Measurements from ENCODE around the gene MYL11. TPM values are rescaled to one million over a fixed set of nuclear protein-coding genes. Genes with fewer than 3 reads are reported as not detected.

Gene MYL11
- polyA plus RNA-seq, 1 donor from 2014 or later = not detected

- peak overlapping the region; percentile 59 for H3K27ac ChIP-seq (ENCODE audit: low read length)
- H3K4me2 ChIP-seq (ENCODE audit: low read length) = peak overlapping the region; percentile 10
- peak overlapping the region; percentile 63 for H3K9ac ChIP-seq (ENCODE audit: low read length)
- peaks cover 2% of the 10 kb centered on the region for H3F3A ChIP-seq (ENCODE audit: insufficient read depth, low read length, poor library complexity, severe bottlenecking)
- H3K4me3 ChIP-seq (ENCODE audit: low read length) = peak overlapping the region; percentile 71
- H3K36me3 ChIP-seq (ENCODE audit: insufficient read depth, low read length) = no peaks in the 10 kb centered on the region
- no peaks in the 10 kb centered on the region for H3K79me2 ChIP-seq (replicated peaks; ENCODE audit: insufficient read depth, low read length)
- H3K9me3 ChIP-seq (ENCODE audit: low read length) = no peaks in the 10 kb centered on the region
- peak overlapping the region; percentile 45 for H2AFZ ChIP-seq (ENCODE audit: low read depth, low read length)
- TF ChIP-seq POLR2AphosphoS5 (IDR thresholded peaks at IDR 0.05) (no peak), MXI1 (conservative IDR thresholded peaks at IDR 0.05; ENCODE audit: poor library complexity, severe bottlenecking) (no peak), TAF1 (IDR thresholded peaks at IDR 0.05; ENCODE audit: low read depth) (no peak)
- TF ChIP-seq, protein P1, sequence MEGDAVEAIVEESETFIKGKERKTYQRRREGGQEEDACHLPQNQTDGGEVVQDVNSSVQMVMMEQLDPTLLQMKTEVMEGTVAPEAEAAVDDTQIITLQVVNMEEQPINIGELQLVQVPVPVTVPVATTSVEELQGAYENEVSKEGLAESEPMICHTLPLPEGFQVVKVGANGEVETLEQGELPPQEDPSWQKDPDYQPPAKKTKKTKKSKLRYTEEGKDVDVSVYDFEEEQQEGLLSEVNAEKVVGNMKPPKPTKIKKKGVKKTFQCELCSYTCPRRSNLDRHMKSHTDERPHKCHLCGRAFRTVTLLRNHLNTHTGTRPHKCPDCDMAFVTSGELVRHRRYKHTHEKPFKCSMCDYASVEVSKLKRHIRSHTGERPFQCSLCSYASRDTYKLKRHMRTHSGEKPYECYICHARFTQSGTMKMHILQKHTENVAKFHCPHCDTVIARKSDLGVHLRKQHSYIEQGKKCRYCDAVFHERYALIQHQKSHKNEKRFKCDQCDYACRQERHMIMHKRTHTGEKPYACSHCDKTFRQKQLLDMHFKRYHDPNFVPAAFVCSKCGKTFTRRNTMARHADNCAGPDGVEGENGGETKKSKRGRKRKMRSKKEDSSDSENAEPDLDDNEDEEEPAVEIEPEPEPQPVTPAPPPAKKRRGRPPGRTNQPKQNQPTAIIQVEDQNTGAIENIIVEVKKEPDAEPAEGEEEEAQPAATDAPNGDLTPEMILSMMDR (IDR thresholded peaks at IDR 0.05; ENCODE audit: poor library complexity, severe bottlenecking) = no peak
- no peaks in the 10 kb centered on the region for H4K20me1 ChIP-seq (ENCODE audit: insufficient read depth)
- no peaks in the 10 kb centered on the region for H3K9me2 ChIP-seq (ENCODE audit: insufficient read depth, low read length)
- no peaks in the 10 kb centered on the region for H3K27me3 ChIP-seq (ENCODE audit: insufficient read depth, low read depth, low read length)
Measured at GRCh38 chr16:30418350-30419181, 44.0 kb downstream of the MYL11 start.

- Histone ChIP-seq H3K4me2 (ENCODE audit: low read length) (no peak overlapping the region), H2AFZ (ENCODE audit: low read depth, low read length) (no peak overlapping the region), H3K4me3 (ENCODE audit: low read length) (no peak overlapping the region), H3K36me3 (ENCODE audit: insufficient read depth, low read length) (no peaks in the 10 kb centered on the region), H3F3A (ENCODE audit: insufficient read depth, low read length, poor library complexity, severe bottlenecking) (peaks cover 2% of the 10 kb centered on the region), H3K9me2 (ENCODE audit: insufficient read depth, low read length) (no peaks in the 10 kb centered on the region), H3K79me2 (replicated peaks; ENCODE audit: insufficient read depth, low read length) (no peaks in the 10 kb centered on the region), H3K27ac (ENCODE audit: low read length) (no peak overlapping the region), H3K27me3 (ENCODE audit: insufficient read depth, low read depth, low read length) (no peaks in the 10 kb centered on the region), H4K20me1 (ENCODE audit: insufficient read depth) (no peaks in the 10 kb centered on the region), H3K9me3 (ENCODE audit: low read length) (no peaks in the 10 kb centered on the region), H3K9ac (ENCODE audit: low read length) (no peak overlapping the region)
- TF ChIP-seq, protein P2, sequence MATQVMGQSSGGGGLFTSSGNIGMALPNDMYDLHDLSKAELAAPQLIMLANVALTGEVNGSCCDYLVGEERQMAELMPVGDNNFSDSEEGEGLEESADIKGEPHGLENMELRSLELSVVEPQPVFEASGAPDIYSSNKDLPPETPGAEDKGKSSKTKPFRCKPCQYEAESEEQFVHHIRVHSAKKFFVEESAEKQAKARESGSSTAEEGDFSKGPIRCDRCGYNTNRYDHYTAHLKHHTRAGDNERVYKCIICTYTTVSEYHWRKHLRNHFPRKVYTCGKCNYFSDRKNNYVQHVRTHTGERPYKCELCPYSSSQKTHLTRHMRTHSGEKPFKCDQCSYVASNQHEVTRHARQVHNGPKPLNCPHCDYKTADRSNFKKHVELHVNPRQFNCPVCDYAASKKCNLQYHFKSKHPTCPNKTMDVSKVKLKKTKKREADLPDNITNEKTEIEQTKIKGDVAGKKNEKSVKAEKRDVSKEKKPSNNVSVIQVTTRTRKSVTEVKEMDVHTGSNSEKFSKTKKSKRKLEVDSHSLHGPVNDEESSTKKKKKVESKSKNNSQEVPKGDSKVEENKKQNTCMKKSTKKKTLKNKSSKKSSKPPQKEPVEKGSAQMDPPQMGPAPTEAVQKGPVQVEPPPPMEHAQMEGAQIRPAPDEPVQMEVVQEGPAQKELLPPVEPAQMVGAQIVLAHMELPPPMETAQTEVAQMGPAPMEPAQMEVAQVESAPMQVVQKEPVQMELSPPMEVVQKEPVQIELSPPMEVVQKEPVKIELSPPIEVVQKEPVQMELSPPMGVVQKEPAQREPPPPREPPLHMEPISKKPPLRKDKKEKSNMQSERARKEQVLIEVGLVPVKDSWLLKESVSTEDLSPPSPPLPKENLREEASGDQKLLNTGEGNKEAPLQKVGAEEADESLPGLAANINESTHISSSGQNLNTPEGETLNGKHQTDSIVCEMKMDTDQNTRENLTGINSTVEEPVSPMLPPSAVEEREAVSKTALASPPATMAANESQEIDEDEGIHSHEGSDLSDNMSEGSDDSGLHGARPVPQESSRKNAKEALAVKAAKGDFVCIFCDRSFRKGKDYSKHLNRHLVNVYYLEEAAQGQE (IDR thresholded peaks at IDR 0.05; ENCODE audit: borderline replicate concordance) = no peak
- no peak for TF ChIP-seq EZH2 (IDR thresholded peaks at IDR 0.05; ENCODE audit: borderline replicate concordance, insufficient read depth, low read length, poor library complexity, severe bottlenecking)
- TF ChIP-seq RAD21 (conservative IDR thresholded peaks at IDR 0.05) = no peak
- TF ChIP-seq POLR2AphosphoS5 (IDR thresholded peaks at IDR 0.05) = no peak
- TF ChIP-seq TAF1 (IDR thresholded peaks at IDR 0.05; ENCODE audit: low read depth) = no peak
- TF ChIP-seq, protein P1 (IDR thresholded peaks at IDR 0.05; ENCODE audit: poor library complexity, severe bottlenecking) = no peak
- no peak for TF ChIP-seq EP300 (conservative IDR thresholded peaks at IDR 0.05; ENCODE audit: poor library complexity, severe bottlenecking)
- no peak for TF ChIP-seq MXI1 (conservative IDR thresholded peaks at IDR 0.05; ENCODE audit: poor library complexity, severe bottlenecking)
- TF ChIP-seq SMC3 (conservative IDR thresholded peaks at IDR 0.05; ENCODE audit: poor library complexity) = no peak
Measured at GRCh38 chr16:30421010-30421409, 46.4 kb downstream of the MYL11 start.

Small RNA genes lying within 50 kb of the gene (small RNA-seq; reads per million reads assigned to genes)
- 4.0 to 7.8 (median 4.7) reads per million in 3 experiments for gene RF00406

Other genes starting within 250 kb of the MYL11 start
- 106 and 107 TPM in 2 replicates for gene CORO1A, start 191.2 kb upstream of the MYL11 start, polyA plus RNA-seq
- gene BOLA2B, start 181.1 kb upstream of the MYL11 start, polyA plus RNA-seq = 394 and 487 TPM in 2 replicates
- 22.8 and 43.4 TPM in 2 replicates for gene SLX1A, start 180.9 kb upstream of the MYL11 start, polyA plus RNA-seq
- 12.1 and 13.2 TPM in 2 replicates for gene SULT1A3, start 175.5 kb upstream of the MYL11 start, polyA plus RNA-seq
- 2.2 and 3.9 TPM in 2 replicates for gene NPIPB13, start 126.3 kb upstream of the MYL11 start, polyA plus RNA-seq
- 76.3 and 83.3 TPM in 2 replicates for gene CD2BP2, start 19.5 kb upstream of the MYL11 start, polyA plus RNA-seq
- 24.1 and 32.5 TPM in 2 replicates for gene TBC1D10B, start 4.3 kb upstream of the MYL11 start, polyA plus RNA-seq
- 0.38 TPM in 1 of 2 replicates, not detected in the other for gene SEPTIN1, start 7.8 kb downstream of the MYL11 start, polyA plus RNA-seq
- 42.3 and 48.9 TPM in 2 replicates for gene ZNF48, start 20.6 kb downstream of the MYL11 start, polyA plus RNA-seq
- 10.2 and 11.7 TPM in 2 replicates for gene ZNF771, start 32.8 kb downstream of the MYL11 start, polyA plus RNA-seq
- gene DCTPP1, start 55.2 kb downstream of the MYL11 start, polyA plus RNA-seq = 47.3 and 60.4 TPM in 2 replicates
- 9.8 and 11.1 TPM in 2 replicates for gene SEPHS2, start 71.1 kb downstream of the MYL11 start, polyA plus RNA-seq
- gene ITGAL, start 97.9 kb downstream of the MYL11 start, polyA plus RNA-seq = not detected in 2 replicates
- gene ZNF768, start 151.8 kb downstream of the MYL11 start, polyA plus RNA-seq = 54.4 and 56.5 TPM in 2 replicates
- 5.7 and 8.4 TPM in 2 replicates for gene ZNF747, start 160.1 kb downstream of the MYL11 start, polyA plus RNA-seq
- gene ZNF764, start 183.6 kb downstream of the MYL11 start, polyA plus RNA-seq = 10.5 and 14.9 TPM in 2 replicates
- gene ZNF688, start 196.9 kb downstream of the MYL11 start, polyA plus RNA-seq = 26.9 and 28.4 TPM in 2 replicates
- gene ZNF785, start 210.9 kb downstream of the MYL11 start, polyA plus RNA-seq = 26.4 and 44.1 TPM in 2 replicates
- gene ZNF689, start 235.6 kb downstream of the MYL11 start, polyA plus RNA-seq = 10.6 and 13.9 TPM in 2 replicates